WI38 (cell line): ENCODE results near the gene CD93.

Experiments
- H3K4me3 ChIP-seq: 2 replicates; pipeline ENCODE4 v1.5.1; 2011; ENCODE audit warnings: low read depth, mild to moderate bottlenecking, control low read depth, low read length
- CTCF ChIP-seq: IDR thresholded peaks from 2 replicates; pipeline ENCODE4 v1.5.1; 2012; ENCODE audit warnings: low read depth, mild to moderate bottlenecking, control low read depth, low read length

Gene CD93

DNA sequence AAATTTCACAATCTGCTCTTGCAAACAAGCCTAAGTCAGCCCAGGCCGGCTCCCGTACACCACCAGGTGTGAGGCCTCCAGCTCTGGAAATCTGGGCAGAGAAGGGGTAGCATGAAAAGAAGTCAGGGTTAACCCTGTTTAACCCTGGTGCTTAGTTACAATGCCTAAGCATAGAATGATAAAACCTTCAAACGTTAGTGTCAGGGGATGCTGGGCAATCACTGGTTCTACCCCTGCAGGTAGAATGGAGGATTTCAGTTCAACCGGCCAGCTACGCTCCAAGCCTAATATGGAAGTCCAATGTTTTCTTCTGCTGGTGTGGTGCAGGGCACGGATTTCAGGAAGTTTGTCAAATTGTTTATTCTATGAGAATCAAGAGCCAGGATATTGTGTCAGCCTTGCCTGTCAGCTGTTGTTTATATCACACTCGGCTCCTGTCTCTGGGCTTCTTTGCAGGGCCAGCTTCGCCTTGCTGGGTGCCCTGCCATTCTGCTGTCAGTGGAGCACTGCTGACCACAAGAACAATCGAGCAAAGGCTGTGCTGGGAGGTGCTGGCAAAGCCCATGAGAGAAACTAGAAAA, 20.2 kb upstream of the CD93 start:
- TF ChIP-seq CTCF, result no peak
- H3K4me3 ChIP-seq, result no peak overlapping the region

DNA sequence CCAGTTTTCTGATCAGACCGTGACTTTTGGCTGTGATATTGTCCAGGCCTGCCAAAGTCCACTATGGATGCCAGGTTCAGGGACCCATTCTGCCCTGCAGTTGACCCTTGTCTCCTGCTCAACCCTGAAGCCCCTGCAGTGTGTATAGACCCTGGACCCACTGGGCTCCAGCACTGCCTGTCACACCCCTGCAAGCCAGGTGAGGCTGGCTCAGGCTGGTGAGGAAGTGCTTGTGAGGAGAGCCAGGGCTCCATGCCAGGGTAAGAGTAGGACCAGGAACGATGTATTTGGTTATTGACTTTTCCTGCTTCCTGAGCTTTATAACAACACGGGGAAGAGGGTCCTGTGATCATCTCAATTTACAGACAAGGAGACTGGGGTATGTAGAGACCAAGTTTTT, 19.1 kb upstream of the CD93 start:
- H3K4me3 ChIP-seq, result no peak overlapping the region
- TF ChIP-seq CTCF, result no peak

DNA sequence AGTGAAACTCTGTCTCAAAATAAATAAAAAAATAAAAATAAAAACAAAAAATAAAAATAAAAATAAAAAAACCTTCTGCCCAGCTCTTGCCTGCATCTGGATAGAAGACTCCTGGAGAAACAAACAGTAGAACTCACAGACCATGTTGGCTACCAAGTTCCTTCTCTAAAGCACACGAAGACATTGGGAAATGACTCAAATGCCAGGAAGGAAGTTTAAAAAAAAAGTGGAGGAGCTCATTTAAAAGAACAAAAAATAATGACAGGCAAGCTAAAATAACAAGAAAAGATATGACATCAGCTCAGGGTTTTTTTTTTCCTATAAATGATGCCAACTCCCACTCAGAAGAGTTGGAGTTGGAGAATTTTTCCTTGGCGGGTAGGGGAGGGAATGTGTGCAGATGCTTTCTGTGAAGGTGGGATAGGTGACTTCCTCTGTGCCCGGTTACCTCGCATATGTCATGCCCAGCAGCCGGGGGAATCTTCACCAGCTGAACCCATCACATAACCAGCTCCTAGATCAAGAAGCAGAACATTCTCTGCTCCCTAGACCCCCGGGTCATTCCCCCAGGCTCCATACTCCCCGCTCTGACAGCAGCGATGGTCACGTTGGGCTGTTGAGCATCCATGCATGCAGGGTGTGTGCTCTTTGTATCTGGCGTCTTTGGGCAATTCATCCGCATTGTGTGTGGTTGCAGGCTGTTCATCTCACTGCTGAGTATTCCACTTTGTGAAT, 17.3 kb upstream of the CD93 start:
- no peak overlapping the region for H3K4me3 ChIP-seq
- TF ChIP-seq CTCF, result no peak

GRCh38 chr20:23101696-23102406, 15.7 kb upstream of the CD93 start:
- no peak for TF ChIP-seq CTCF

GRCh38 chr20:23100720-23101107, 14.6 kb upstream of the CD93 start:
- TF ChIP-seq CTCF, result no peak
- H3K4me3 ChIP-seq, result no peak overlapping the region

More at GRCh38 chr20:23101696-23102406, 15.7 kb upstream of the CD93 start:
- H3K4me3 ChIP-seq, result no peak overlapping the region

DNA sequence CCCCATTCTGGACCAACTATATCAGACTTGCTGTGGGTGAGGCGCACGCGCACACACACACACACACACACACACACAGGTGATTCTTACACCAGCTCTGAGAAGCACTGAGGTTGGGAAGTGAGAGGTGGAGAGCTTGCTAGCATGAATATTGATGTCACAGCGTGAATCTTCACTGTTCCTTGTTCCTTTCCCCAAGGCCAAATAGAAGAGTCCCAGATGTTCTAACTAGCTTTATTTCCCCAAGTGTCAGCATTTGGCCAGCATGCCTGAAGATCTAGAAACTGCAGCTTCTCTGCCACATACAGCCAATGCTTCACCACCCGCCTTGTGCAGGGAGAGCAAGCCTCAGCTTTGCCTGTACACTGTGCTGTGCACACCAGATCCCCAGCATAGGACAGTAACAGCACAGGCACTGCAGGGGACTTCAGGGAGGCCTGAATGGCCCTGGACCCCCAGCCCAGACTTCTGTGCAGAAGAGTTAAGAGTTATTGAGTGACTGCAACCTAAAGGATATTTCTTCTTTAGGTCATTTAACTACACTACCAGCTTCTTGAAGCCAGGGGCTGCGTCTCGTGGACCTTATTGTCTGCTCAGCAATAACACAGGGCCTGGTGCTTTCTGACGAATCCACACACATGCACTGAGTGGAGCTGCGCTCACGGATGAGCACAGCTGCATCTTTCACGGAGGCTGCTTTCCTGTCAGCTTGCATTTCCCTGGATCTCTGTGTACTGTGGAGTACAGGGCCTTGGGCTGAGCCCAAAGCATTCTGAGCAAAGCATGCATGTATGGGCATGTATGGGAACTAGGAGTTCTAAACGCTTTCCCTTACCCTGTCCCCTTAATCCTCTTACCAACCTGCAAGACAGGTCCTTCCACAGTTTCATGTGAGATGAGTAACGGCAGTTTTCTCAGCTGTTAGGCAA, 13.9 kb upstream of the CD93 start:
- no peak for TF ChIP-seq CTCF
- no peak overlapping the region for H3K4me3 ChIP-seq
